Activated T-cell treated with anti-CD3 and anti-CD28 coated beads, Interleukin-2, amount 50 U/mL, for 4 hours (primary cell): Measurements from ENCODE around the gene CALHM6. TPM values are rescaled to one million over a fixed set of nuclear protein-coding genes. Genes with fewer than 3 reads are reported as not detected.
A peak's percentile ranks its signal among the peaks of the same experiment; 100 is the strongest.

Experiments used
- ATAC-seq, 2 donors: fragments of 200-7000 bp; cut with Tn5 transposase; one replicate each; pipeline ENCODE4 v1.10.0; 2021
- DNase-seq: peaks from one replicate; pipeline ENCODE4 v3.0.0-alpha.2; 2020
- H3K27me3 Mint-ChIP-seq: one replicate; pipeline ENCODE4 v1.8.0; 2021; ENCODE audit warnings: low read depth, mixed read lengths
- H3K36me3 Mint-ChIP-seq: one replicate; pipeline ENCODE4 v1.8.0; 2022; ENCODE audit warnings: mixed read lengths; ENCODE audit not compliant: insufficient read depth
- H3K4me1 Mint-ChIP-seq: one replicate; pipeline ENCODE4 v1.8.0; 2021; ENCODE audit warnings: low read depth, mixed read lengths
- H3K4me3 Mint-ChIP-seq: one replicate; pipeline ENCODE4 v1.8.0; 2021; ENCODE audit warnings: mild to moderate bottlenecking, moderate library complexity, mixed read lengths
- H3K9me3 Mint-ChIP-seq: one replicate; pipeline ENCODE4 v1.8.0; 2021; ENCODE audit warnings: mixed read lengths
- total RNA-seq, 3 donors: library from RNA; stranded (reverse); gene quantifications; one replicate each; pipeline ENCODE4 v1.2.1, GENCODE V29; 2021

CALHM6 gene
- total RNA-seq, 3 donors from 2014 or later: 1.5 to 2.3 (median 1.7) TPM

GRCh38 chr6:116436586-116436985 lies 24.6 kb upstream of the CALHM6 start:
- no peaks in the 10 kb centered on the region for H3K36me3 Mint-ChIP-seq
- H3K9me3 Mint-ChIP-seq: no peaks in the 10 kb centered on the region
- H3K4me1 Mint-ChIP-seq: no peaks in the 10 kb centered on the region
- DNase-seq: no peak
- peaks cover 5% of the 10 kb centered on the region for H3K27me3 Mint-ChIP-seq
- no peak overlapping the region for H3K4me3 Mint-ChIP-seq
- no peak for ATAC-seq

- Mint-ChIP-seq H3K27me3 (peaks cover 12% of the 10 kb centered on the region), H3K4me1 (no peaks in the 10 kb centered on the region), H3K36me3 (no peaks in the 10 kb centered on the region), H3K9me3 (no peaks in the 10 kb centered on the region), H3K4me3 (no peak overlapping the region)
- DNase-seq: no peak
- no peak for ATAC-seq
Observed at GRCh38 chr6:116437656-116438055, 23.5 kb upstream of the CALHM6 start.

GRCh38 chr6:116438590-116439448 lies 22.4 kb upstream of the CALHM6 start:
- DNase-seq (no peak), ATAC-seq (no peak)
- no peaks in the 10 kb centered on the region for H3K9me3 Mint-ChIP-seq
- H3K36me3 Mint-ChIP-seq: no peaks in the 10 kb centered on the region
- H3K27me3 Mint-ChIP-seq: peaks cover 12% of the 10 kb centered on the region
- no peak overlapping the region for H3K4me3 Mint-ChIP-seq
- no peaks in the 10 kb centered on the region for H3K4me1 Mint-ChIP-seq

GRCh38 chr6:116439522-116440051 lies 21.6 kb upstream of the CALHM6 start:
- H3K27me3 Mint-ChIP-seq: peaks cover 12% of the 10 kb centered on the region
- ATAC-seq: no peak
- DNase-seq: no peak
- no peak overlapping the region for H3K4me3 Mint-ChIP-seq
- peaks cover 3% of the 10 kb centered on the region for H3K4me1 Mint-ChIP-seq
- H3K9me3 Mint-ChIP-seq: no peaks in the 10 kb centered on the region
- no peaks in the 10 kb centered on the region for H3K36me3 Mint-ChIP-seq

GRCh38 chr6:116443105-116443504 lies 18.1 kb upstream of the CALHM6 start:
- H3K9me3 Mint-ChIP-seq: no peaks in the 10 kb centered on the region
- peaks cover 14% of the 10 kb centered on the region for H3K4me1 Mint-ChIP-seq
- ATAC-seq (no peak), DNase-seq (no peak)
- H3K36me3 Mint-ChIP-seq: no peaks in the 10 kb centered on the region
- no peak overlapping the region for H3K4me3 Mint-ChIP-seq
- H3K27me3 Mint-ChIP-seq: peaks cover 14% of the 10 kb centered on the region

- no peak for DNase-seq
- ATAC-seq: peak in 1 of 2 donors; percentile 52
- Mint-ChIP-seq H3K4me1 (peaks cover 14% of the 10 kb centered on the region), H3K36me3 (no peaks in the 10 kb centered on the region), H3K4me3 (no peak overlapping the region), H3K27me3 (peaks cover 17% of the 10 kb centered on the region), H3K9me3 (no peaks in the 10 kb centered on the region)
Observed at GRCh38 chr6:116444092-116444491, 17.1 kb upstream of the CALHM6 start.

GRCh38 chr6:116444575-116444974 lies 16.6 kb upstream of the CALHM6 start:
- Mint-ChIP-seq H3K4me3 (no peak overlapping the region), H3K36me3 (no peaks in the 10 kb centered on the region), H3K4me1 (peaks cover 14% of the 10 kb centered on the region), H3K9me3 (no peaks in the 10 kb centered on the region), H3K27me3 (peaks cover 19% of the 10 kb centered on the region)
- DNase-seq (no peak), ATAC-seq (no peak)

- Mint-ChIP-seq H3K9me3 (no peaks in the 10 kb centered on the region), H3K4me1 (peaks cover 15% of the 10 kb centered on the region), H3K36me3 (no peaks in the 10 kb centered on the region), H3K27me3 (peaks cover 19% of the 10 kb centered on the region), H3K4me3 (no peak overlapping the region)
- no peak for DNase-seq
- no peak for ATAC-seq
Observed at GRCh38 chr6:116445102-116445501, 16.1 kb upstream of the CALHM6 start.

- DNase-seq (no peak), ATAC-seq (no peak)
- no peaks in the 10 kb centered on the region for H3K36me3 Mint-ChIP-seq
- no peaks in the 10 kb centered on the region for H3K9me3 Mint-ChIP-seq
- peaks cover 17% of the 10 kb centered on the region for H3K27me3 Mint-ChIP-seq
- no peak overlapping the region for H3K4me3 Mint-ChIP-seq
- H3K4me1 Mint-ChIP-seq: peaks cover 18% of the 10 kb centered on the region
Observed at GRCh38 chr6:116446399-116446798, 14.8 kb upstream of the CALHM6 start.

GRCh38 chr6:116447052-116447451 lies 14.1 kb upstream of the CALHM6 start:
- no peaks in the 10 kb centered on the region for H3K36me3 Mint-ChIP-seq
- peaks cover 14% of the 10 kb centered on the region for H3K27me3 Mint-ChIP-seq
- ATAC-seq (no peak), DNase-seq (no peak)
- H3K4me3 Mint-ChIP-seq: no peak overlapping the region
- no peaks in the 10 kb centered on the region for H3K9me3 Mint-ChIP-seq
- H3K4me1 Mint-ChIP-seq: peaks cover 18% of the 10 kb centered on the region

- no peak for DNase-seq
- Mint-ChIP-seq H3K36me3 (no peaks in the 10 kb centered on the region), H3K4me1 (peaks cover 18% of the 10 kb centered on the region), H3K27me3 (peaks cover 11% of the 10 kb centered on the region), H3K4me3 (no peak overlapping the region), H3K9me3 (no peaks in the 10 kb centered on the region)
- ATAC-seq: peak in 1 of 2 donors; percentile 65
Observed at GRCh38 chr6:116447496-116448011, 13.6 kb upstream of the CALHM6 start.

- Mint-ChIP-seq H3K36me3 (no peaks in the 10 kb centered on the region), H3K27me3 (peaks cover 10% of the 10 kb centered on the region), H3K4me3 (no peak overlapping the region), H3K4me1 (peaks cover 15% of the 10 kb centered on the region), H3K9me3 (no peaks in the 10 kb centered on the region)
- ATAC-seq (no peak), DNase-seq (no peak)
Observed at GRCh38 chr6:116449565-116449964, 11.6 kb upstream of the CALHM6 start.

- Mint-ChIP-seq H3K27me3 (peaks cover 9% of the 10 kb centered on the region), H3K36me3 (no peaks in the 10 kb centered on the region), H3K4me3 (no peak overlapping the region)
Observed at GRCh38 chr6:116450185-116450710, 10.9 kb upstream of the CALHM6 start.

GRCh38 chr6:116450769-116451740 lies 10.1 kb upstream of the CALHM6 start:
- no peaks in the 10 kb centered on the region for H3K36me3 Mint-ChIP-seq
- DNase-seq (no peak), ATAC-seq (no peak)
- H3K4me3 Mint-ChIP-seq: no peak overlapping the region
- peaks cover 8% of the 10 kb centered on the region for H3K27me3 Mint-ChIP-seq
- H3K9me3 Mint-ChIP-seq: no peaks in the 10 kb centered on the region
- peaks cover 8% of the 10 kb centered on the region for H3K4me1 Mint-ChIP-seq

More at GRCh38 chr6:116450185-116450710, 10.9 kb upstream of the CALHM6 start:
- no peak for ATAC-seq
- H3K9me3 Mint-ChIP-seq: no peaks in the 10 kb centered on the region
- DNase-seq: no peak
- peaks cover 8% of the 10 kb centered on the region for H3K4me1 Mint-ChIP-seq
